Measurements from ENCODE around the gene CRTC3.

- TF ChIP-seq, protein P1, sequence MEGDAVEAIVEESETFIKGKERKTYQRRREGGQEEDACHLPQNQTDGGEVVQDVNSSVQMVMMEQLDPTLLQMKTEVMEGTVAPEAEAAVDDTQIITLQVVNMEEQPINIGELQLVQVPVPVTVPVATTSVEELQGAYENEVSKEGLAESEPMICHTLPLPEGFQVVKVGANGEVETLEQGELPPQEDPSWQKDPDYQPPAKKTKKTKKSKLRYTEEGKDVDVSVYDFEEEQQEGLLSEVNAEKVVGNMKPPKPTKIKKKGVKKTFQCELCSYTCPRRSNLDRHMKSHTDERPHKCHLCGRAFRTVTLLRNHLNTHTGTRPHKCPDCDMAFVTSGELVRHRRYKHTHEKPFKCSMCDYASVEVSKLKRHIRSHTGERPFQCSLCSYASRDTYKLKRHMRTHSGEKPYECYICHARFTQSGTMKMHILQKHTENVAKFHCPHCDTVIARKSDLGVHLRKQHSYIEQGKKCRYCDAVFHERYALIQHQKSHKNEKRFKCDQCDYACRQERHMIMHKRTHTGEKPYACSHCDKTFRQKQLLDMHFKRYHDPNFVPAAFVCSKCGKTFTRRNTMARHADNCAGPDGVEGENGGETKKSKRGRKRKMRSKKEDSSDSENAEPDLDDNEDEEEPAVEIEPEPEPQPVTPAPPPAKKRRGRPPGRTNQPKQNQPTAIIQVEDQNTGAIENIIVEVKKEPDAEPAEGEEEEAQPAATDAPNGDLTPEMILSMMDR (conservative IDR thresholded peaks at IDR 0.05; ENCODE audit: low read length): no peak
- no peak for TF ChIP-seq EZH2phosphoT487 (IDR thresholded peaks at IDR 0.05; ENCODE audit: borderline replicate concordance, low read depth, low read length)
These were observed 144.8 kb downstream of the CRTC3 start for GRCh38 chr15:90674476-90674875.

Data from OCI-LY7 (cell line).